B cell (primary cell): ENCODE data around the gene CFAP90. TPM values are rescaled to one million over a fixed set of nuclear protein-coding genes. Genes with fewer than 3 reads are reported as not detected.

ENCODE experiments used
- ATAC-seq: fragments of 200-7000 bp; cut with Tn5 transposase; one replicate; pipeline ENCODE4 v1.10.0; 2021; ENCODE audit warnings: low read depth, mild to moderate bottlenecking, moderate number of reproducible peaks, moderate library complexity
- CTCF ChIA-PET: fragments of 350-600 bp; sonication (Branson Sonifier 250); formaldehyde crosslinking; loops from one replicate; lab custom pipeline; 2021; ENCODE audit warnings: antibody characterized with exemption, inconsistent platforms; lab: Charles Lee
- POLR2A ChIA-PET: fragments of 350-600 bp; sonication (Branson Sonifier 250); formaldehyde crosslinking; loops from one replicate; lab custom pipeline; 2021; ENCODE audit warnings: antibody characterized with exemption; lab: Charles Lee
- DNase-seq: peaks from one replicate; pipeline ENCODE4 v3.0.0; 2013
- H2AFZ ChIP-seq: 2 replicates; pipeline ENCODE4 v1.6.1; 2012; ENCODE audit warnings: mild to moderate bottlenecking, low read depth, low read length; ENCODE audit not compliant: insufficient read depth, poor library complexity, severe bottlenecking
- H3K27ac ChIP-seq, 2 donors: 1 replicate in 1 of 2; 2 replicates in 1 of 2; pipeline ENCODE4 v1.5.1; 2012 to 2013; ENCODE audit warnings: low read length in 2 of 2, mild to moderate bottlenecking in 2 of 2, moderate library complexity in 1 of 2
- H3K27me3 ChIP-seq, 4 experiments: fragments of 200-600 bp in 1 of 4; sonication (generic) in 1 of 4; replicated peaks in 1 of 4; 1 replicate in 2 of 4; 2 replicates in 2 of 4; pipeline versions ENCODE4 v1.6.1 to v1.7.0; 2013 to 2016; ENCODE audit warnings: low read length in 3 of 4, mild to moderate bottlenecking in 2 of 4, mixed read lengths in 1 of 4, moderate library complexity in 1 of 4; ENCODE audit not compliant: insufficient read depth in 4 of 4, control insufficient read depth in 3 of 4; ENCODE audit errors: control extremely low read depth in 1 of 4
- H3K36me3 ChIP-seq, 2 experiments: replicated peaks in 1 of 2; 1 replicate in 1 of 2; 2 replicates in 1 of 2; pipeline versions ENCODE4 v1.6.1 to v1.7.1; 2013; ENCODE audit warnings: low read length in 1 of 2; ENCODE audit not compliant: insufficient read depth in 2 of 2, control insufficient read depth in 1 of 2; ENCODE audit errors: control extremely low read depth in 1 of 2, extremely low read depth in 1 of 2
- H3K4me1 ChIP-seq, 2 donors: fragments of 200-600 bp in 1 of 2; sonication (generic) in 1 of 2; 1 replicate in 1 of 2; 2 replicates in 1 of 2; pipeline versions ENCODE4 v1.5.1 to v1.6.1; 2013 to 2017; ENCODE audit warnings: low read length in 2 of 2; ENCODE audit not compliant: control insufficient read depth in 2 of 2, insufficient read depth in 2 of 2
- H3K4me2 ChIP-seq: replicated peaks from 2 replicates; pipeline ENCODE3; 2012; ENCODE audit warnings: mild to moderate bottlenecking, low read depth, low read length; ENCODE audit not compliant: poor library complexity, severe bottlenecking
- H3K4me3 ChIP-seq, 5 experiments: fragments of 200-600 bp in 1 of 5; sonication (generic) in 1 of 5; 1 replicate in 3 of 5; 2 replicates in 2 of 5; pipeline versions ENCODE4 v1.5.1 to v1.7.0; 2011 to 2016; ENCODE audit warnings: low read length in 4 of 5, mild to moderate bottlenecking in 4 of 5, low read depth in 2 of 5, control low read depth in 1 of 5, moderate library complexity in 1 of 5; ENCODE audit not compliant: insufficient read depth in 1 of 5; ENCODE audit errors: control extremely low read depth in 1 of 5, extremely low read depth in 1 of 5
- H3K79me2 ChIP-seq: fragments of 200-600 bp; sonication (generic); one replicate; pipeline ENCODE4 v1.6.0; 2016; ENCODE audit warnings: low read length; ENCODE audit not compliant: control insufficient read depth, insufficient read depth
- H3K9ac ChIP-seq: fragments of 200-600 bp; sonication (generic); 2 replicates; pipeline ENCODE4 v1.6.1; 2017; ENCODE audit warnings: mild to moderate bottlenecking, low read length, moderate library complexity
- H3K9me3 ChIP-seq, 3 donors: one replicate each; pipeline versions ENCODE4 v1.6.1 to v1.7.1; 2013; ENCODE audit warnings: low read length in 2 of 3; ENCODE audit not compliant: control insufficient read depth in 2 of 3, insufficient read depth in 1 of 3; ENCODE audit errors: control extremely low read depth in 1 of 3
- H4K20me1 ChIP-seq: 2 replicates; pipeline ENCODE4 v1.6.0; 2012; ENCODE audit warnings: mild to moderate bottlenecking, low read length; ENCODE audit not compliant: insufficient read depth, control insufficient read depth, poor library complexity, severe bottlenecking
- H3K27ac Mint-ChIP-seq: one replicate; pipeline ENCODE4 v1.8.0; 2021; ENCODE audit warnings: mixed read lengths
- H3K27me3 Mint-ChIP-seq: one replicate; pipeline ENCODE4 v1.8.0; 2021; ENCODE audit warnings: mixed read lengths
- H3K4me1 Mint-ChIP-seq: one replicate; pipeline ENCODE4 v1.8.0; 2021; ENCODE audit warnings: mixed read lengths
- H3K4me3 Mint-ChIP-seq: one replicate; pipeline ENCODE4 v1.8.0; 2021; ENCODE audit warnings: mixed read lengths
- H3K9me3 Mint-ChIP-seq: one replicate; pipeline ENCODE4 v1.8.0; 2022; ENCODE audit warnings: mixed read lengths; ENCODE audit not compliant: insufficient read depth
- EZH2 ChIP-seq: IDR thresholded peaks from 2 replicates; pipeline ENCODE4 v1.6.1; 2012; ENCODE audit warnings: borderline replicate concordance, low read depth, mild to moderate bottlenecking, moderate library complexity, low read length; ENCODE audit not compliant: insufficient read depth, poor library complexity, severe bottlenecking
- WGBS: methylation state at CpG from one replicate; pipeline ENCODE4 v1.1.5; 2013; ENCODE audit warnings: missing lambda C conversion rate; ENCODE audit not compliant: insufficient coverage; 5-methylcytosine and 5-hydroxymethylcytosine counted together
- intact Hi-C: fragments of 100-400 bp; cut with micrococcal nuclease; formaldehyde crosslinking; loops from one replicate; pipeline ENCODE4 v1.10.0; 2022
- polyA plus RNA-seq: library from polyadenylated mRNA; depleted of rRNA; stranded (reverse); fragments of >200 nt; gene quantifications from 2 replicates; pipeline ENCODE4 v1.2.3, GENCODE V29; 2012
- total RNA-seq, 2 donors: library from RNA; stranded (reverse); fragments of 120-200 nt in 1 of 2; gene quantifications; 1 replicate in 1 of 2; 2 replicates in 1 of 2; pipeline versions ENCODE4 v1.2.3 to v1.2.4, GENCODE V29; 2013 to 2022
- TF ChIP-seq, protein P1 (sequence below): fragments of 200-600 bp; IDR thresholded peaks from one replicate; pipeline ENCODE4 v1.8.0; 2022; ENCODE audit warnings: antibody characterized with exemption, mild to moderate bottlenecking

The CFAP90 gene
- total and polyA plus RNA-seq, 2 donors (not counting 1 experiment from before 2014, with no cell fraction given): not detected

GRCh38 chr5:7849681-7850394 lies 1.1 kb downstream of the CFAP90 start:
- TF ChIP-seq, protein P1, sequence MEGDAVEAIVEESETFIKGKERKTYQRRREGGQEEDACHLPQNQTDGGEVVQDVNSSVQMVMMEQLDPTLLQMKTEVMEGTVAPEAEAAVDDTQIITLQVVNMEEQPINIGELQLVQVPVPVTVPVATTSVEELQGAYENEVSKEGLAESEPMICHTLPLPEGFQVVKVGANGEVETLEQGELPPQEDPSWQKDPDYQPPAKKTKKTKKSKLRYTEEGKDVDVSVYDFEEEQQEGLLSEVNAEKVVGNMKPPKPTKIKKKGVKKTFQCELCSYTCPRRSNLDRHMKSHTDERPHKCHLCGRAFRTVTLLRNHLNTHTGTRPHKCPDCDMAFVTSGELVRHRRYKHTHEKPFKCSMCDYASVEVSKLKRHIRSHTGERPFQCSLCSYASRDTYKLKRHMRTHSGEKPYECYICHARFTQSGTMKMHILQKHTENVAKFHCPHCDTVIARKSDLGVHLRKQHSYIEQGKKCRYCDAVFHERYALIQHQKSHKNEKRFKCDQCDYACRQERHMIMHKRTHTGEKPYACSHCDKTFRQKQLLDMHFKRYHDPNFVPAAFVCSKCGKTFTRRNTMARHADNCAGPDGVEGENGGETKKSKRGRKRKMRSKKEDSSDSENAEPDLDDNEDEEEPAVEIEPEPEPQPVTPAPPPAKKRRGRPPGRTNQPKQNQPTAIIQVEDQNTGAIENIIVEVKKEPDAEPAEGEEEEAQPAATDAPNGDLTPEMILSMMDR: no peak
- TF ChIP-seq EZH2: no peak
- Histone ChIP-seq H4K20me1 (no peaks in the 10 kb centered on the region), H3K27me3 (peaks cover 0 to 36% (median 15%) of the 10 kb centered on the region in 4 experiments), H2AFZ (peak overlapping the region; percentile 79), H3K4me1 (peaks cover 23 to 27% of the 10 kb centered on the region in 2 donors), H3K4me2 (peak overlapping the region; percentile 84), H3K9me3 (peaks cover 0 to 16% (median 0%) of the 10 kb centered on the region in 3 donors), H3K9ac (peak overlapping the region; percentile 52), H3K36me3 (no peaks in the 10 kb centered on the region), H3K79me2 (no peaks in the 10 kb centered on the region), H3K27ac (no peak overlapping the region), H3K4me3 (peak overlapping the region in 4 of 5 experiments; percentile 28 to 56 (median 42))
- WGBS: 5% methylated on average over 44 of the region's 44 CpGs
- Mint-ChIP-seq H3K9me3 (no peaks in the 10 kb centered on the region), H3K27me3 (peaks cover 17% of the 10 kb centered on the region), H3K4me1 (peaks cover 28% of the 10 kb centered on the region), H3K27ac (no peak overlapping the region), H3K4me3 (peak overlapping the region; percentile 90)
- peak; percentile 37 for ATAC-seq
- intact Hi-C loops: loop anchor here (1.0 to 5.0 kb wide), 2 partner anchors 19 to 607 kb away; partner anchors contain the start of genes FASTKD3 and MTRR
- POLR2A ChIA-PET: interaction anchor here (1.2 kb wide), 1 partner anchor 19 kb away, joined by 3 read pairs; the partner anchor contains the start of genes FASTKD3 and MTRR
- DNase-seq: peak; percentile 24
- CTCF ChIA-PET: interaction anchor here (1.4 kb wide), 1 partner anchor 23 kb away, joined by 4 read pairs; no protein-coding TSS in a partner anchor

DNA sequence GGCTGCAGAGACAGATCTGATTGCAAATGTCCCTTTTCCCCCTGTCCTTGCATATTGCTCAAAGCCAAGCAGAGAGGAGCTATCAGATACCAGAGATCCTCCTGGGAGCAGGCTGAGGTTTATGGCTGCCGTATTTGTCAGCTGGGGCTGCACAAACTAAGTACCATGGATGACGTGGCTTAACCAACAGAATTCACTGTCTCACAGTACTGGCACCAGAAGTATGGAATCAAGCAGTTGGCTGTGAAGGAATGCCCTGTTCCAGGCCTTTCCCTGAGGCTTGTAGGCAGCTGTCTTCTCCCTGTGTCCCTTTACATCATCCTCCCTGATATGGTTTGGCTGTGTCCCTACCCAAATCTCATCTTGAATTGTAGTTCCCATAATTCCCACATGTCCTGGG lies 2.6 kb downstream of the CFAP90 start:
- Mint-ChIP-seq H3K9me3 (no peaks in the 10 kb centered on the region), H3K27ac (no peak overlapping the region), H3K4me1 (peaks cover 29% of the 10 kb centered on the region), H3K27me3 (peaks cover 17% of the 10 kb centered on the region), H3K4me3 (no peak overlapping the region)
- WGBS: 85% methylated on average over 2 of the region's 2 CpGs
- TF ChIP-seq, protein P1: no peak
- no peak for TF ChIP-seq EZH2
- no peak for DNase-seq
- Histone ChIP-seq H3K27ac (no peak overlapping the region), H3K4me2 (no peak overlapping the region), H3K36me3 (no peaks in the 10 kb centered on the region), H3K9me3 (peaks cover 0 to 13% (median 0%) of the 10 kb centered on the region in 3 donors), H3K79me2 (no peaks in the 10 kb centered on the region), H4K20me1 (no peaks in the 10 kb centered on the region), H2AFZ (no peak overlapping the region), H3K4me3 (no peak overlapping the region), H3K9ac (no peak overlapping the region), H3K27me3 (peaks cover 0 to 36% (median 15%) of the 10 kb centered on the region in 4 experiments), H3K4me1 (peaks cover 24 to 27% of the 10 kb centered on the region in 2 donors)
- intact Hi-C loops: no loop called here
- ChIA-PET POLR2A (no interaction called here), CTCF (no interaction called here)
- ATAC-seq: no peak
